Renal cortical epithelial cell (primary cell): ENCODE measurements around the gene ABCC1. TPM values are rescaled to one million over a fixed set of nuclear protein-coding genes. Genes with fewer than 3 reads are reported as not detected.

ENCODE experiments used
- DNase-seq: peaks from one replicate; pipeline ENCODE4 v3.0.0-alpha.2; 2011; ENCODE audit warnings: low read depth
- total RNA-seq: library from RNA; depleted of rRNA; stranded (reverse); fragments of >200 nt; gene quantifications from 2 replicates; pipeline ENCODE4 v1.2.3, GENCODE V29; 2014

Gene ABCC1
- total RNA-seq, 1 donor from 2014 or later = 96.8 TPM

- DNase-seq = no peak
Measured at GRCh38 chr16:16045879-16046278, 96.5 kb downstream of the ABCC1 start.

GRCh38 chr16:16047761-16048160 lies 98.3 kb downstream of the ABCC1 start:
- DNase-seq = no peak

- DNase-seq = no peak
Measured at GRCh38 chr16:16048904-16049582, 99.6 kb downstream of the ABCC1 start.

GRCh38 chr16:16050106-16050505 lies 100.7 kb downstream of the ABCC1 start:
- DNase-seq = no peak

GRCh38 chr16:16051132-16051531 lies 101.7 kb downstream of the ABCC1 start:
- DNase-seq = no peak

GRCh38 chr16:16052916-16053315 lies 103.5 kb downstream of the ABCC1 start:
- DNase-seq = peak; percentile 31

- no peak for DNase-seq
Measured at GRCh38 chr16:16057102-16057501, 107.7 kb downstream of the ABCC1 start.

- DNase-seq = no peak
Measured at GRCh38 chr16:16059160-16059559, 109.7 kb downstream of the ABCC1 start.

GRCh38 chr16:16059895-16060590 lies 110.6 kb downstream of the ABCC1 start:
- DNase-seq = no peak

- DNase-seq = no peak
Measured at GRCh38 chr16:16062023-16062937, 112.9 kb downstream of the ABCC1 start.

GRCh38 chr16:16063683-16064082 lies 114.3 kb downstream of the ABCC1 start:
- no peak for DNase-seq

GRCh38 chr16:16064874-16065384 lies 115.5 kb downstream of the ABCC1 start:
- no peak for DNase-seq

GRCh38 chr16:16067127-16067526 lies 117.7 kb downstream of the ABCC1 start:
- no peak for DNase-seq

- DNase-seq = no peak
Measured at GRCh38 chr16:16071631-16072244, 122.3 kb downstream of the ABCC1 start.

GRCh38 chr16:16073001-16073545 lies 123.7 kb downstream of the ABCC1 start:
- no peak for DNase-seq

- peak; percentile 95 for DNase-seq
Measured at GRCh38 chr16:16073891-16074881, 124.8 kb downstream of the ABCC1 start.

- DNase-seq = no peak
Measured at GRCh38 chr16:16075488-16076422, 126.3 kb downstream of the ABCC1 start.

- no peak for DNase-seq
Measured at GRCh38 chr16:16076423-16076813, 127.0 kb downstream of the ABCC1 start.

- DNase-seq = no peak
Measured at GRCh38 chr16:16080465-16081065, 131.1 kb downstream of the ABCC1 start.
